GM10266 (cell line): Measurements from ENCODE around the gene CAGE1.
"Not testable (repeated sequence)": the region's sequence is repeated elsewhere in the genome, so short reads cannot be mapped to it uniquely, and the experiment has no call there.

Experiments used
- DNase-seq: peaks from one replicate; pipeline ENCODE4 v3.0.0; 2012; ENCODE audit errors: extremely low spot score
- CTCF ChIP-seq: IDR thresholded peaks from 2 replicates; pipeline ENCODE4 v1.5.1; 2012; ENCODE audit warnings: mild to moderate bottlenecking, low read depth; ENCODE audit not compliant: control insufficient read depth, insufficient read depth; ENCODE audit errors: missing control alignments

The CAGE1 gene

DNA sequence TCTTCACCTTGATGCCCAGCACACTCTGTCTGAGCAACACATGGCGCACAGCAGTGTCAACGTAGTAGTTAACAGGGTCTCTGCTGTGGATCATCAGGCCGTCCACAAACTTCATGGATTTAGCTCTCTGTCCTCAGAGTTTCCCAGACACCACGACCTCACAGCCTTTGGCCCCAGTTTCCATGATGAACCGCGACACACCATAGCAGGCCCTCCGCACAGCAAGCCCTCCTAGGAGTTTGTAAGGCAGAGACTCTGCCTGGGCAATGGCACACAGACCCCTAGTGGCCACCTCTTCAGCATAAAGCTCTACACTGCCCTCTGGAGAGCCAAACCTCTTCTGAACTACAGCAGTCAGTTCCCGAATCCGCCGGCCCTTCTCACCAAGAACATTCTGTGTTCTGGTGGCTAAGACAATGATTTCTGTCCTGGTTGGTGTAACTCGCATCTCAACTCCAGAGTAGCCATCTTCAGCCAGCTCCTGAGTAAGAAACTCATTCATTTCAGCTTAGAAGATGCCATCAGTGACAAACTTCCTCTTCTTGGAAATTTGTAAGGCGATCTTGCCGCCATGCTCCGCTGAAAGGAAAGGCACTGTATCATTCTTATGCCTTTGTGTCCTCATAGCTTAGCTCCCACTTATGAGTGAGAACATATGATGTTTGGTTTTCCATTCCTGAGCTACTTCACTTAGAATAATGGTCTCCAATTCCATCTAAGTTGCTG lies 50.4 kb downstream of the CAGE1 start:
- not testable (repeated sequence) for DNase-seq
- TF ChIP-seq CTCF = peak; percentile 45

DNA sequence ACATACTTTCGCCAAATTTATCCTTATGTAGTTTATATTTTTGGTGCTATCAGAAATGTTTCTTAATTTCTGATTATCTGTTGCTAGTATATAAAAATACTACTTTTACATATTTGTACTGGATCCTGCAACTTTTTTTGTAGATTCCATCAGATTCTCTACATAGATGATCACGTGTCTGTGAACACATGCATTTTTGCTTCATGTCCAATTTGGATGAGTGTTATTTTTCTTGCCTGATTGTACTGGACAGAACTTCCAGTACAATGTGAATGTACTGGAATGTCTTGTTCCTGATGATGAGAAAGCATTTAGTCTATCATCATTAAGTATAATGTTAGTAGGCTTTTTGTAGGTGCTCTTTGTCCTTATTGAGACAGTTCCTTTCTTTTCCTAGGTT lies 51.5 kb downstream of the CAGE1 start:
- no peak for TF ChIP-seq CTCF
- DNase-seq = no peak

DNA sequence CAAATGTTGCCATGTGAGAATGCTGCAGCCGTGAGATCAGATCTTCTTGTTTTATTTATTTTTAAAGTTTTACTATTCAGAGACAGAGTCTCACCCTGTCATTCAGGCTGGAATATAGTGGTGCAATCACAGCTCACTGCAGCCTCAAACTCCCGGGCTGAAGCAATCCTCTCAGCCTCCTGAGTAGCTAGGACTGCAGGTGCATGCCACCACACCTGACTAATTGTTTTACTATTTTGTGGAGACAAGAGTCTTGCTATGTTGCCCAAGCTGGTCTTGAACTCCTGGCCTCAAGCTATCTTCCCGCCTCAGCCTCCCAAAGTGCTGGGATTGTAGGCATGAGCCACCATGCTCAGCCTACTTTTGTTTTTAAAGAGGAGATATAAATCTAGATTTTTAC lies 54.0 kb downstream of the CAGE1 start:
- no peak for TF ChIP-seq CTCF
- DNase-seq = no peak

- TF ChIP-seq CTCF = no peak
- DNase-seq = no peak
Observed at GRCh38 chr6:7334685-7335084, 54.9 kb downstream of the CAGE1 start.

GRCh38 chr6:7332090-7332745 lies 57.3 kb downstream of the CAGE1 start:
- TF ChIP-seq CTCF = no peak
- DNase-seq = no peak

GRCh38 chr6:7331452-7331851 lies 58.1 kb downstream of the CAGE1 start:
- no peak for TF ChIP-seq CTCF
- no peak for DNase-seq

- DNase-seq = no peak
- TF ChIP-seq CTCF = no peak
Observed at GRCh38 chr6:7328243-7328642, 61.3 kb downstream of the CAGE1 start.
